ENCODE measurements around the gene ROBO4.

ROBO4 gene

GRCh38 chr11:124874571-124875255 is 23.0 kb downstream of the ROBO4 start:
- no peak overlapping the region for H3K27ac ChIP-seq (ENCODE audit: low read length, poor library complexity, severe bottlenecking)
- H3K23ac ChIP-seq (ENCODE audit: low read length in 2 of 2) = no peak overlapping the region
- no peak overlapping the region for H2BK12ac ChIP-seq (ENCODE audit: low read length in 2 of 2)
- H3K79me1 ChIP-seq (replicated peaks; ENCODE audit: low read length, poor library complexity, severe bottlenecking) = peaks cover 9% of the 10 kb centered on the region
- H3K18ac ChIP-seq (ENCODE audit: low read depth in 1 of 2, low read length in 2 of 2) = no peak overlapping the region
- H3K4ac ChIP-seq (ENCODE audit: low read depth in 1 of 2, low read length in 2 of 2) = no peak overlapping the region
- DNase-seq = no peak
- no peak overlapping the region for H2AFZ ChIP-seq (ENCODE audit: low read depth, low read length)
- no peak overlapping the region for H2BK5ac ChIP-seq (ENCODE audit: low read depth, low read length, poor library complexity, severe bottlenecking)
- H2BK15ac ChIP-seq (ENCODE audit: low read depth, poor library complexity, severe bottlenecking) = no peak overlapping the region
- 89% methylated on average over 7 of the region's 7 CpGs for WGBS
- H3K27me3 ChIP-seq (ENCODE audit: control insufficient read depth in 1 of 2, insufficient read depth in 1 of 2, low read length in 2 of 2) = peaks cover 54% of the 10 kb centered on the region in 2 experiments
- H3K4me2 ChIP-seq (ENCODE audit: low read length, poor library complexity, severe bottlenecking) = no peak overlapping the region
- no peak overlapping the region for H4K91ac ChIP-seq (ENCODE audit: low read length)
- H3K4me1 ChIP-seq (ENCODE audit: control insufficient read depth, insufficient read depth, low read depth, low read length) = peaks cover 14% of the 10 kb centered on the region
- no peak overlapping the region for H3K14ac ChIP-seq (ENCODE audit: low read length in 2 of 2)
- H2AK5ac ChIP-seq (ENCODE audit: low read length, severe bottlenecking) = no peak overlapping the region
- H3K9me3 ChIP-seq (ENCODE audit: control insufficient read depth, low read length) = no peaks in the 10 kb centered on the region
- no peak overlapping the region for H4K8ac ChIP-seq (ENCODE audit: low read length)
- H3K4me3 ChIP-seq (ENCODE audit: insufficient read depth in 1 of 2, low read depth in 1 of 2, low read length in 2 of 2) = no peak overlapping the region
- peaks cover 0 to 2% of the 10 kb centered on the region in 2 experiments for H3K36me3 ChIP-seq (ENCODE audit: control insufficient read depth in 1 of 2, insufficient read depth in 2 of 2, low read depth in 1 of 2, low read length in 2 of 2)
- H2BK120ac ChIP-seq (ENCODE audit: low read depth, low read length) = no peak overlapping the region
- no peak overlapping the region for H3K9ac ChIP-seq (ENCODE audit: low read length)

- Histone ChIP-seq H2BK120ac (ENCODE audit: low read depth, low read length) (no peak overlapping the region), H3K4me3 (ENCODE audit: insufficient read depth in 1 of 2, low read depth in 1 of 2, low read length in 2 of 2) (no peak overlapping the region), H4K91ac (ENCODE audit: low read length) (no peak overlapping the region), H4K8ac (ENCODE audit: low read length) (no peak overlapping the region), H3K4me1 (ENCODE audit: control insufficient read depth, insufficient read depth, low read depth, low read length) (peaks cover 14% of the 10 kb centered on the region), H2BK12ac (ENCODE audit: low read length in 2 of 2) (no peak overlapping the region), H3K14ac (ENCODE audit: low read length in 2 of 2) (no peak overlapping the region), H3K9me3 (ENCODE audit: control insufficient read depth, low read length) (no peaks in the 10 kb centered on the region), H2AK5ac (ENCODE audit: low read length, severe bottlenecking) (no peak overlapping the region), H3K4me2 (ENCODE audit: low read length, poor library complexity, severe bottlenecking) (no peak overlapping the region), H3K18ac (ENCODE audit: low read depth in 1 of 2, low read length in 2 of 2) (no peak overlapping the region), H3K79me1 (replicated peaks; ENCODE audit: low read length, poor library complexity, severe bottlenecking) (peaks cover 9% of the 10 kb centered on the region), H2AFZ (ENCODE audit: low read depth, low read length) (no peak overlapping the region), H3K36me3 (ENCODE audit: control insufficient read depth in 1 of 2, insufficient read depth in 2 of 2, low read depth in 1 of 2, low read length in 2 of 2) (no peaks in the 10 kb centered on the region), H3K9ac (ENCODE audit: low read length) (no peak overlapping the region), H2BK15ac (ENCODE audit: low read depth, poor library complexity, severe bottlenecking) (no peak overlapping the region), H3K27ac (ENCODE audit: low read length, poor library complexity, severe bottlenecking) (no peak overlapping the region), H3K23ac (ENCODE audit: low read length in 2 of 2) (no peak overlapping the region), H2BK5ac (ENCODE audit: low read depth, low read length, poor library complexity, severe bottlenecking) (no peak overlapping the region), H3K4ac (ENCODE audit: low read depth in 1 of 2, low read length in 2 of 2) (no peak overlapping the region), H3K27me3 (ENCODE audit: control insufficient read depth in 1 of 2, insufficient read depth in 1 of 2, low read length in 2 of 2) (peaks cover 62% of the 10 kb centered on the region in 2 experiments)
- no peak for DNase-seq
- 82% methylated on average over 8 of the region's 8 CpGs for WGBS
These were observed 23.7 kb downstream of the ROBO4 start for GRCh38 chr11:124873951-124874350.

- Histone ChIP-seq H3K14ac (ENCODE audit: low read length in 2 of 2) (no peak overlapping the region), H3K4me1 (ENCODE audit: control insufficient read depth, insufficient read depth, low read depth, low read length) (peaks cover 16% of the 10 kb centered on the region), H3K27ac (ENCODE audit: low read length, poor library complexity, severe bottlenecking) (no peak overlapping the region), H3K23ac (ENCODE audit: low read length in 2 of 2) (no peak overlapping the region), H3K9ac (ENCODE audit: low read length) (no peak overlapping the region), H3K9me3 (ENCODE audit: control insufficient read depth, low read length) (no peaks in the 10 kb centered on the region), H2AFZ (ENCODE audit: low read depth, low read length) (no peak overlapping the region), H4K8ac (ENCODE audit: low read length) (no peak overlapping the region), H3K4ac (ENCODE audit: low read depth in 1 of 2, low read length in 2 of 2) (no peak overlapping the region), H2BK120ac (ENCODE audit: low read depth, low read length) (no peak overlapping the region), H3K18ac (ENCODE audit: low read depth in 1 of 2, low read length in 2 of 2) (no peak overlapping the region), H4K91ac (ENCODE audit: low read length) (no peak overlapping the region), H2BK5ac (ENCODE audit: low read depth, low read length, poor library complexity, severe bottlenecking) (no peak overlapping the region), H2AK5ac (ENCODE audit: low read length, severe bottlenecking) (no peak overlapping the region), H3K4me2 (ENCODE audit: low read length, poor library complexity, severe bottlenecking) (no peak overlapping the region), H3K79me1 (replicated peaks; ENCODE audit: low read length, poor library complexity, severe bottlenecking) (no peaks in the 10 kb centered on the region), H3K36me3 (ENCODE audit: control insufficient read depth in 1 of 2, insufficient read depth in 2 of 2, low read depth in 1 of 2, low read length in 2 of 2) (no peaks in the 10 kb centered on the region), H2BK15ac (ENCODE audit: low read depth, poor library complexity, severe bottlenecking) (no peak overlapping the region), H3K27me3 (ENCODE audit: control insufficient read depth in 1 of 2, insufficient read depth in 1 of 2, low read length in 2 of 2) (peaks cover 74% of the 10 kb centered on the region in 2 experiments), H3K4me3 (ENCODE audit: insufficient read depth in 1 of 2, low read depth in 1 of 2, low read length in 2 of 2) (no peak overlapping the region), H2BK12ac (ENCODE audit: low read length in 2 of 2) (no peak overlapping the region)
- 36% methylated on average over 9 of the region's 9 CpGs for WGBS
- no peak for DNase-seq
These were observed 24.9 kb downstream of the ROBO4 start for GRCh38 chr11:124872741-124873140.

GRCh38 chr11:124872280-124872679 is 25.4 kb downstream of the ROBO4 start:
- H2BK5ac ChIP-seq (ENCODE audit: low read depth, low read length, poor library complexity, severe bottlenecking) = no peak overlapping the region
- H3K14ac ChIP-seq (ENCODE audit: low read length in 2 of 2) = no peak overlapping the region
- H3K27me3 ChIP-seq (ENCODE audit: control insufficient read depth in 1 of 2, insufficient read depth in 1 of 2, low read length in 2 of 2) = peaks cover 78 to 79% of the 10 kb centered on the region in 2 experiments
- H3K36me3 ChIP-seq (ENCODE audit: control insufficient read depth in 1 of 2, insufficient read depth in 2 of 2, low read depth in 1 of 2, low read length in 2 of 2) = no peaks in the 10 kb centered on the region
- H3K79me1 ChIP-seq (replicated peaks; ENCODE audit: low read length, poor library complexity, severe bottlenecking) = no peaks in the 10 kb centered on the region
- H2AK5ac ChIP-seq (ENCODE audit: low read length, severe bottlenecking) = no peak overlapping the region
- H4K8ac ChIP-seq (ENCODE audit: low read length) = no peak overlapping the region
- no peak overlapping the region for H2BK15ac ChIP-seq (ENCODE audit: low read depth, poor library complexity, severe bottlenecking)
- H2BK12ac ChIP-seq (ENCODE audit: low read length in 2 of 2) = no peak overlapping the region
- H3K4ac ChIP-seq (ENCODE audit: low read depth in 1 of 2, low read length in 2 of 2) = no peak overlapping the region
- H3K4me3 ChIP-seq (ENCODE audit: insufficient read depth in 1 of 2, low read depth in 1 of 2, low read length in 2 of 2) = no peak overlapping the region
- no peak overlapping the region for H3K18ac ChIP-seq (ENCODE audit: low read depth in 1 of 2, low read length in 2 of 2)
- no peaks in the 10 kb centered on the region for H3K9me3 ChIP-seq (ENCODE audit: control insufficient read depth, low read length)
- H4K91ac ChIP-seq (ENCODE audit: low read length) = no peak overlapping the region
- H3K9ac ChIP-seq (ENCODE audit: low read length) = no peak overlapping the region
- no peak overlapping the region for H3K4me2 ChIP-seq (ENCODE audit: low read length, poor library complexity, severe bottlenecking)
- no peak for DNase-seq
- no peak overlapping the region for H2AFZ ChIP-seq (ENCODE audit: low read depth, low read length)
- H2BK120ac ChIP-seq (ENCODE audit: low read depth, low read length) = no peak overlapping the region
- 59% methylated on average over 8 of the region's 8 CpGs for WGBS
- H3K23ac ChIP-seq (ENCODE audit: low read length in 2 of 2) = no peak overlapping the region
- H3K4me1 ChIP-seq (ENCODE audit: control insufficient read depth, insufficient read depth, low read depth, low read length) = peaks cover 14% of the 10 kb centered on the region
- no peak overlapping the region for H3K27ac ChIP-seq (ENCODE audit: low read length, poor library complexity, severe bottlenecking)
